CMK (cell line): Measurements from ENCODE around the gene ZFYVE28.

Source experiments
- DNase-seq: peaks from one replicate; pipeline ENCODE4 v3.0.0-alpha.2; 2010; ENCODE audit warnings: low read depth

The ZFYVE28 gene

DNA sequence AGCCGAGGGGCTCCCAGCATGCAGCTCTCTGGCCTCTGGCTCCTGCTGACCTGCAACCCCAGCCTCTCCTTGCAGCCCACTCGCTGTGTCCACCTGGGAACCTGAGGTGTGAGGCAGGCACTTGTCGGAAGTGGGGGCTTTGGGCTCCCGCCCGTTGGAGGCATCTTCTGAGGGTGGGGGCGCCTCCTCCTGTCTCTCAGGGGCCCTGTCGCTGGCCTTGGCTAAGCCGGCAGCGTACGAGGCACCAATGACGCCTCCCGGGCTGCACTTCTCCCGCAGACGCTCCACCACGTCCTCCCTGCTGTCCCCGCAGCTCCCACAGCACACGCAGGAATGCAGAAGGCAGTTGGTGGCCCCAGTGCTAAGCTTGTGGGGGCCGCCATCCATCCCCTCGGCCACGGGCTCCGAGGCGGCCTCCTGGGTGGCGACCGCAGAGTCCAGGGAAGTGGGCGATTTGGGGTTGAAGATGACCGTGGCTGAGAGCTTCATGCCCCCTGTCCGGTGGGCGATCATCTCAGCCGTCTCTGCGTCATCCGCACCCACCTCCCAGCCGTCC, 114.0 kb downstream of the ZFYVE28 start:
- DNase-seq: no peak

DNA sequence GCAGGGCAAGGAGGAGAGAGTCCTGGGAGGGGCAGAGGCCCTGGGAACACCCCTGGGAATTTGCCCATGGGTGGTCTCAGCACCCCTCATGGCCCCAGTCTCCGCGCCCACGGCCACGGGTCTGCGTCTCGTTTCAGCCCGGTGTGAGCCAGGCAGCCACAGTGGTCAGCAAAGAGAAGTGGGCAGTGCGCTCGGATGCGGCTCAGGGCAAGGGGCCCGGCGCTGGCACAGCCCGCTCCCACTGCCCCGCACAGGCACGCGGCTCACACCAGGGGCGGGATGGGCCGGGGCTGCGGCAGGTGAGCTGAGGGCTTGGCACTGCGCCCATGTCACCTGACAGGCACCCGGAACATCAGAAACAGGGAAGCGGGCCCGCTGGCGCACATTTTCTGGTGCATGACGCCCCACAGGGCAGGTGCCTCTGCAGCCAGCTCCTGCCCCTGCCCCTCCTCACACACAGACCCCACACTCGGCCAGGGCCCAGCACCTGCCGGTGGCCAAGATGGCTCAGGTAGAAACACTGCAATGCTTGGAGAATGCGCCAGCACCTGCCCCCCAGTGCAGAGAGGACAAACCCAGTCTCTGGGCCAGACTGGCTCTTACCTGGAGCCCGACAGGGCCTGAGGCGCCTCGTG, 114.6 kb downstream of the ZFYVE28 start:
- no peak for DNase-seq

DNA sequence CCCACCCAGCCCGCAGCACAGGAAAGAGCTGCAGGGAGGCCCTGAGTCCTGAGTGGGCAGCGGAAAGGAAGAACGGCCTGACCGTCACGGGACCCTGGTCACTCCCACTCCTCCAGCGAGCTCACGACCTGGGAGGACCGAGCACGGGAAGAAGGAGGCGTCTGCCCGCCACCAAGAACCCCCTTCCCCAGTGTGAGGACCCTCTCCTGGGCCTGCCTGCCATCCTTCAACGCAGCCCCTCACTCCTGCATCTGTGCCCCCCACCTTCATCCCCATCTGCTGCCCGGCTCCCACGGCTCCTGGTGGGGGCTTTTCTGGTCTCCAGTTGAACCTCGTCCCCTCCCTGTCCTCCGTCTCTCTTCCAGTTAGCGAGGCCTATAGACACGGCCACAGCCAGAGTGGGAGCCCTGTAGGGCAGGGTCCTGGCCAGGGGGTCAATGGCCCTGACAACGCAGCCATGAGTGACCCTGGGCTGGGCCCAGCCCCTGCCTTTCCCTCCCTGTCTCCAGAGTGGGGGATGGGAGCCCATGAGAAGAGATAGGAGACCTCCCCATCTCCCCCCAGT, 115.2 kb downstream of the ZFYVE28 start:
- DNase-seq: no peak

DNA sequence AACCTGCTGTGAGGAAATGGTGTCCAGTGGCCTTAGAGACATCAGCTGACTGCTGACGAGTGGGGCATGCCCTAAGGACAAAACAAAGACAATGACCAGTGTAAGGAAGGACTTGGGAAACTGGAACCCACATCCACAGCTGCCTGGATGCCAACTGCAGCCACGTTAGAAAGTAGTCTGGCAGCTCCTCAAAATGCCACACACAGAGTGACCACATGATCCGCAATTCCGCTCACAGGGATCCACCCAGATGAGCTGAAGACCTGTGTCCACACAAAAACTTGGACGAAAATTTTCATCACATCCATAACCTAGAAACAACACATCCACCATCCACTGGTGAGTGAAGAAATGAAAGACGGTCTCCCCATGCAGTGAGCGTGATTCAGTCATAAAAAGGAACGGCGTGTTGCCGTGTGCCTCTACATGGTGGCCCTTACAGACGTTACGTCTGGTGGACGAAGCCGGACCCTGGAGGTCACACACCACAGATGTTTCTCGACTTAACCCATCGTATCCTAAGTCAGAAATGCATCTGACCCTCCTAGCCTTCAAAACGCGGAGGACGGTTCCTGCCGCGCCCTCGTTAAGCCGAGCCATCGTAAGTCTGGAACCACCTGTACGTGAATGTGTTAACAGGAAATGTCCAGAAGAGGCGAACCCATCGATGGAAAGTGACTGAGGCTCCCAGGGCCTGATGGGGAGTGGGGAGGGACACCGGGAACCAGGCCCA, 115.9 kb downstream of the ZFYVE28 start:
- DNase-seq: no peak

DNA sequence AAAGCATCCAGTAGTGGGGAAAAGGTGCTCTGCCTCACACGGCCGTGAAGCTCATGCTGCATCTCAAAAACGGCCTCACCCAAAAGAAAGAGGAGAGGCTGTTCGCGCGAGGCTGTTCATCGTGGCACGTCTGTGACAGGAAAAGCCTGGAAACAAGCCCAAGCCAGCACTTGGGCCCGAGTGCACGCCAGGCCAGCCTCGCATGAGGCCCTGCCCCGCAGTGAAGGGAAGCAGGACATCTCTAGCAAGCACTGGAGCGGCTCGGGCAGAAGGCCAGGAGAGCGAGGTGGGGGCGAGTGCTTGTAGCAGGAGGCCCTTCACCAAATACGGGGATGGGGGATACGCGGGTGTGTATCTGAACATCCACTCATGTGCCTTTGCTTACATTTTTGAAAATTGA, 116.6 kb downstream of the ZFYVE28 start:
- DNase-seq: no peak

DNA sequence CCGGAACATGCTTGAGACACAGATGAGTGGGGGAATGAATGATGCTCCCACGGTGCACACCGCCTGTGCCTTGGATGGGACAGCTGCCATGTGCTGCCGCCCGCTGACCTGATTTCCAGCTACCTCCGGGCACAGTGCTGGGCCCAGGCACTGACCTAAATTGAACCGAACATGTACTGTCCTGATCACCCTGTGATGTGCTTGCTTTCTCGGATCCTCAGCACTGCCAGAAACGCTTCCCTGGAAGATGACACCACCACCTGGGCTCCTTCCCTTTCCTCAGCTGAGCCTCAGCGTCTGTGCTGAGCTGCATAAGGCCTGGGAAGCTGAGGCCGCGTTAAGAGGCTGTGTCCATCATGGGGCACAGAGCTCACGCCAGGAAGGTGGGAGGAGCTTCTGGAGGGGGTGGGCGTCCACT, 117.2 kb downstream of the ZFYVE28 start:
- no peak for DNase-seq

DNA sequence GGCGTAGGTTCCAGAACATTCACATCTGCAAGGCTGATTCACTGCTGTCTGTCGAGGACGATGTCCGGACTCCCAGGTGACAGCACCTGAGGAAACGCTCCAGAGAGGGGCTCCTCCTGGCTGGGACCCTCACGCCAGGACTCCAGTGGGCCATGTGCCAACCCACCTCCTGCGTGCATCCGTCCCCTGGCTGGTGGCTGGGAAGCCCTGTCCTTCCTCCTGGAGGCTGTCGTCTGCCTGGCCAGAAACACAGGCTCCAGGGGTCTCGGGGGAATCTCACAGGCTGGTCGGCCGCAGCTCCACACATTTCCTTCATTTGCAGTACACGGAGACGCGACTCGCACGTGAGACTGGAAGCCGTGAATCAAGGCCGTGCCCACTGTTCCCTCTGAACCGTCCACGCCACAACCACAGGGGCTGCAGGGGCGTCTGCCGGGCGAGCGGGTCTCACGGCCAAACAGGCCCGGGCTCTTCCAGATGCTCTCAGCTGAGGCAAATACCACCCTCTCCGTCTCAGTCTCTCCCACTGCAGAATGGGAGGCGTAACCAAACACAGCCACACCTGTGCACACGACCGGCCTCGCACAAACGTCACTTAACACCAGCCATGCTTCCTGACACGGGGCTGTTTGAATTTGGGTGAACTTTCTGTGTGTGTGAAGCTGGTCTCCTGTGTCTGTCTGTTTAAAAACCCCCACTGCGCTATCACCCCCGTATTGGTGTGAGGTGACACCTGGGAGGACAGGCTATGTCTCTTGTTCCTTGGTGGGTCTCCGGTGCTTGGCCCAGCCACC, 117.8 kb downstream of the ZFYVE28 start:
- DNase-seq: no peak

DNA sequence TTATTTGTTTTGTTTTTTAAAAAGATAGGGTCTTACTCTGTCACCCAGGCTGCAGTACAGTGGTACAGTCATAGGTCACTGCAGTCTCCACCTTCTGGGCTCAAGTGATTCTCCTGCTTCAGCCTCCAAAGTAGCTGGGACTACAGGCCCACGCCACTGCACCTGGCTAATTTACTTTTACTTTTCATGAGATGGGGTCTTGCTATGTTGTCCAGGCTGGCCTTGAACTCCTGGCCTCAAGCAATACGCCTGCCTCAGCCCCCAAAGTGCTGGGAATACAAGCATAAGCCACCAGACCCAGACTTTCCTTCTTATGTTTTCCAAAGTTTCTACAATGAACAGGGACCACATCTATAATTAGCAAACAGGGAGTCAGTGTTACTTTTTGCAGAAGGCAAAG, 118.7 kb downstream of the ZFYVE28 start:
- DNase-seq: no peak

DNA sequence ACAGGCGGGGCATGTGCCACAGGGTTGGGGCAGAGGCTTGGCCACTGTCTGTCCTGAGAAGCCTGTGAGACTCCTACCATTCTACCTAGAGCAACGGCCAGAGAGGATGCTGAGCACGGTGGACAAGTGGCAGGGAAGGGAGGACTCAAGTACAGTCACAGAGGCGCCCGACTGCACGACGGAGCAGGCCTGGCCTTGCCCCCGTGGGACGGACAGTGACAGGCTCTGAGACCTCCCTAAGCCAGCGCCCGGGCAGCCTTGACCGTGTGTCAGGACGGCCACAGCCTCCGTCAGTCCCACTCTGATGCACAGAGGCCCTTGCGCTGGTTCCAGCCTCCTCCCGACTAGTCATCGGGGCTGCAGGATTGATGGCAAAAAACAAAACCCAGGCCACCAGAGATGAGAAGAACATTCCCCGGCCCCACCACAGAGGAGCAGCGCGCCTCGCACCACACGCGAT, 119.9 kb downstream of the ZFYVE28 start:
- DNase-seq: no peak

DNA sequence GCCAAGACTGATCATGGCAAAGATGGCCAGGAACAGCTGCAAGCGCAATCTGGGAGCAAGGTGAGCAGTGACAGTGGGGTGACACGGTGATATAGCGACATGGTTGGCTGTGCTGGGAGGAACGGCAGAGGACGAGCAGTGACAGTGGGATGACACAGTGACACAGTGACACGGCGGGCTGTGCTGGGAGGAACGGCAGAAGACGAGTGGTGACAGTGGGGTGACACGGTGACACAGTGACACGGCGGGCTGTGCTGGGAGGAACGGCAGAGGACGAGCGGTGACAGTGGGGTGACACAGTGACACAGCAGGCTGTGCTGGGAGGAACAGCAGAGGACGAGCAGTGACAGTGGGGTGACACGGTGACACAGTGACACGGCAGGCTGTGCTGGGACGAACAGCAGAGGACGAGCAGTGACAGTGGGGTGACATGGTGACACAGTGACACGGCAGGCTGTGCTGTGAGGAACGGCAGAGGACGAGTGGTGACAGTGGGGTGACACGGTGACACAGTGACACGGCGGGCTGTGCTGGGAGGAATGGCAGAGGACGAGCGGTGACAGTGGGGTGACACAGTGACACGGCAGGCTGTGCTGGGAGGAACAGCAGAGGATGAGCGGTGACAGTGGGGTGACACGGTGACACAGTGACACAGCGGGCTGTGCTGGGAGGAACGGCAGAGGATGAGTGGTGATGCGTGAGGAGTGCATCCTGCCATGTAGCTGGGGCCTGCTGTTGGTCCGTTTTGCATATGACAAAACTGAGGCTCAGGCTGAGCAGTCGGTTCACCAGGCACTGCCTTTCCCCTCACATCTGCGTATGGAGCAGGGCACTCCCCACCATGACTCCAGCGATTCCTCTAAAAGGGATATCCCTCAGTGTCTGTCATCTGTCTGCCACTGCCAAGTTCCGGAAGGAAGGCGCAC, 120.6 kb downstream of the ZFYVE28 start:
- no peak for DNase-seq

DNA sequence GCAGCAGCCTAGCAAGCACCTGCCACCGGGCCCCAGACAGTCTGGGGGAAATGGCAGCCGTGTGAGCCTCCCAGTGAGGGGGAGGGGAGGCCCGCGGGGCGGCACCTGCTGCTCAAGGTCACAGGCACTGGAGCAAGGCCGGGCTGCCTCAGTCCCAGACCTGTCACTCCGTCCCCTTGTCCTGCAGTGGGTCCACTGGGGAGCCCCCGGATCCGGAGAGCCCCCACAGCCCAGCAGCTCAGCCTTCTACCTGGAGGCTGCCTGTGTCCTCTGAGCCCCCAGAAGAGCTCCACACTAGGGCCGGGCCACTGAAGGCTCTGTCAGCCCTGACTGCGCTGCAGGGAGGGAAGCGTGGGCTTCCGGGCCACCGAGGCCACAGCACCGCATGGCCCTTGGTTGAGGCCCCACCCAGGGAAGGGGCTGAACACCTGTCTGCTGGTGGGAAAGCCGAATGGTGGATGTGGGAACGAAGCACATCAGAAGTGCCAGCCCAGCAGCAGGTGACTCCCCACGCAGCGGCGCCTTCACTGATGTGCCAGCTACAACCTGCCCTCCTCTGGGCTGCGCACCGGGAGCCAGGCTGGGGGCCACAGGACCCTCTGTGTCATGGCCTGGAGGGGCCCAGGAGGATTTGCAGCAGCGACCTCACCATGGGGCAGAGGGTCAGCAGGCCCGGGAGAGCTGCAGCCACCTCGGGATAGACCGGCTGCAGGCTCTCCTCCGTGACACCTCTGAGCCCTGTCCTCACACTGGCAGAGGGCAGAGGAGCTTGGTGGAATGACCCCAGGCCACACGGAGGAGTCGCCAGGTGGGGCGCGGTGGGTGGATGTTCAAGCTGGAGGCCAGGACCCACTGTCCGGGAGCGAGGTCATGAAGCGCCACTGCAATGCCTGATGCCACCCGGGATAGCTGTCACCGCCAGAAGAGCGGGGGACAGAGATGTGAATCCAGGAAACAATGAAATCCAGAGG, 121.5 kb downstream of the ZFYVE28 start:
- no peak for DNase-seq

DNA sequence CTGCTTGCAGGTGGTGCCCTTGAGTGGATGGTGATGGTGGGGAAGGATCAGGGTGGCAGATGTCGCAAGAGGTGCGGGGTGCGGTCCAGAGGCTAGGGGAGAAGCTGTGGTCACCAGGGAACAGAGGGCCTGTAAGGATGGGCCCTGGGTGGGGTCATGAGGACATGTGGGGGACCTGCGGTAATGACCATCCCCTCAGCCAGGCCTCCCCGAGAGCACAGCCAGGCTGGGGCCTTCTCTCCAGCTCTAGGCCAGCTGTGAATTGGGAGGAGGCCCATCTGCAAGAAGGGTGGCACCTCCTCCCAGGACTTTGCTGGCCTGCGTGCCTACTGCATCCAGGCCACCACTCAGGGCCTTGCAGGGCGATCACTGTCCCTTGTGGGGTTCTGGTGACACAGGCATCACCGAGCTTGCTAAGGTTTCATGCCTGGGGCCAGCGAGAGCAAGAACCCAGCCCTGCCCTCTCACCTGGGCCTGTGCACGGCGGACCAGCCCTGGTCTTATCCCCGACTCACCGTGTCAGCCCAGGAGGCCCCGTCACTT, 122.5 kb downstream of the ZFYVE28 start:
- no peak for DNase-seq

DNA sequence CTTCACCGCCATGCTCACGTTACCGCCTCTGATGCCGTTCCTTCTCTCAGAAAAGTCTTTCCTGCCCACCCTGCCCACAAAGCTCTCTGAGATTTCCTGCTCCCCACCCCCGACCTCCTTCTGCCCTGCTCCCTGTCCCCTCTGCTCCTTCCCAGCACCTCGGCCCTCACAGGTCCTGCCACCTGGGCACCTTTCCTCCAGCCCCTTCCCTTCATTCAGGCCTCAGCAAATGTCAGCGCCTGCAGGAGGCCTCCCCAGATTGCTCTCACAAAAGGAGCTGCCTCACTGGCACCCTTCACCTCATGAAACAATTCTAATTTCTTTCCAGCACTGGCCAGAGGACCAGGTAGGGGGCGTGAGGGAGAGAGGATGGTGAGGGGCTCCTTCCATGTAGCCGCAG, 122.9 kb downstream of the ZFYVE28 start:
- no peak for DNase-seq

DNA sequence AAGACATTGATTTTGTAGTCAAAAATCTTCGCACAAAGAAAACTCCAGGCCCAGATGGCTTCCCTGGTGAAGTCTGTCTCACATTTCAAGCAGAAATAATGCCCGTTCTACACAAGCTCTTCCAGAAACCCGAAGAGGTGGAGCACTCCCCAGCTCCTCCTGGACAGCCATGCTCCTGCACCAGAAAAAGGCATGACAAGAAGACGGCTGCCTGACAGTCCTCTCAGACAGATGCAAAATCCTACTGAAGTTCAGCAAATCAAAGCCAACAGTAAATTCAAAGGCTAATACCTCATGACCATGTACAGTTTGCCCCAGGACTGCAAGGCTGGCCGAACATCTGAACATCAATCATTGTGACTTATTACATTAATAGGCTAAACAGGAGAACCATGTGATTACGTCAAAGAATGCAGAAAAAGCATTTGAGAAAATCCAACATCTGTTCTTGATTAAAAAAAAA, 125.8 kb downstream of the ZFYVE28 start:
- no peak for DNase-seq

DNA sequence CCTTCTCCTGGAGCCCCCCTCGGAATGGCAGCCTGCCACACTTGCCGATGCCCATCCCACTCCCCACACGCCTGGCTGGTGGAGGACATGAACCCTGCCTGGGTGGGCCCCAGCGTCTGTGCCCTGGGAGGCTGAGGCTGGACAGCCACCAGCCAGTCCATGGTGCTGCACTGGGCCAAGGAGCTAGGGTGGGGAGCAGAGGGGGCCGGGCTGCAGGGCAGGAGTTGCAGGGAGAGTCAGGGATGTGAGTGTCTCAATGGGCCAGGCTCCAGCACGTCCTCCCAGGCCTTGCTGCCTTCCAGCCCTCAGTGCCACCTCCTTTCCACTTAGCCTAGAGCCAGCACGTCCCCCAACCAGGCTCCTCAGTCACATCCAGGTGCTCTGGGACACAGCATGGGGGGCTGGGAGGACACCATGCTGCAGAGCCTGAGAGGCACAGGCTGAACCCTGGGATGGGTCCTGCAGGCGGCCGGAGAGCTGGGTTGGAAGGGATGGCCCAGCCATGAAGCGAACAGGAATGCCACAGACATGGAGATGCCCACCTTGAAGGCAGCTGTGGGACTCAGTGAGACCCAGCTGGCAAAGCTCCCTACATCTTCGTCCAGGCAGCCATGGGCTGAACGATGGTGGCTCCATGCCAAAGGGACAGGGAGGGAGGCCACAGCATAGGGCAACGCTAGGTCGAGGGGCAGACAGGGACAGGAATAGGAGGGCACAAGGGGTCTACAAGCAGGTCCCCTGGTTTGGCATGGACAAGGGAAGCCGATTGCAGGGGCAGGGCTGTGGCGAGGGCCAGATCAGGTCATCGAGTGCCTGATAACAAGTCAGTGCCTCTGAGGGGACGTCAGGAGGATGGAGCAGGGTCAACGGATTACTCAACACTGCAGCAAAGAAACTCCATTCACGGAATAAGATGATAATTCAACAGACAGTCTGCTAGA, 126.5 kb downstream of the ZFYVE28 start:
- no peak for DNase-seq

DNA sequence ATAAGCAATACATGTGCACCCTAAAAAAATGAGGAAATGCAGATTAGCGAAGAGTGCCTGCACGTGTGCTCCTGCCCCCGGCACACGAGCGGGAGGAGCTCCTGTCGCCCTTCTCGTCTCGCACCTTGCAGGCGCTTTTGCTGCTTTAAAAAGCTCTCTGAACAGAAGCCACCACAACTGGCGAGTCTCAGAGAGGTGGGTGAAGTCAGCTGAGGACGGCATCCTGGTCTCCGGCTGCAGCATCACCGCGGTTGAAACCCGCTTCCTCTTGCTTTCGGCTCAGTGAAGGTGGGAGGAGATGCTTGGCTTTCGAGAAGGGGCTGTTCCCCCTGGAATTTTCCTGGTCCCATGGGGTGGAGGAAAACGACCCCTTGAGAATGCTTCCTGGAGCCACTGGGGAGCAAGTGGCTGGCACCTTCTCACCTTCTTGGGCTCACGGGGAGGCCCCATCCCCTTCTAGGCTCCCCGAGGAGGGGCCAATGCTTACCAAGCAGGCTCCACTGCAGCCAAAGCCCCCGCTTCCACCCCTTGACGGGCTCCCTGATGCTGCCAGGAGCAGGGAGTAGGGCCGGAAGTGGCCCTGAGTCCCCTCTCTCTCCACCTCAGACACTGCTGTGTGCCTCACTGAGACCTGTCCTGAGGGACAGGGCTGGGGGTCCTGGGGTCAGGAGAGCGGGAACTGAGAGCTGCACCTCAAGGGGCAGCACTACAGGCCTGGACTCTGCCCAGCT, 127.3 kb downstream of the ZFYVE28 start:
- no peak for DNase-seq

DNA sequence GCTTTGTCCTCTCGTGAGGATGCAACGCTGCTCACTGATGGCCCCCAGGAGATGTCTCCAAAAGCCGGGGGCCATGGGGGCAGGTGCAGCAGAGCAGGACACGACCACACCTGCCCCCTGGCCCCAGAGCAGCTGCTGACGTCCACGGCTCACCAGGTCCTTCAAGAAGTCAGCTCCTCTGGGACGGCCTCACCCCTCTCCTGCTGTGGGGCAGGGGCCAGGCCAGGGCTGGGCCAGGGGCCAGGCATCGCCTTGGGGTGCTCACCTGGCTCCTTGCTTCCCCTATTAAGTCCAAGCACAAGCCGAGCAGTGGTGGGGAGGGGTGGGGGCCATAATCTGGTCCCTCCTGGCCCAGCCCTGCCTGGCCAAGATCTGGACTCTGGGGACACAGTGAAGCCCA, 128.0 kb downstream of the ZFYVE28 start:
- no peak for DNase-seq

DNA sequence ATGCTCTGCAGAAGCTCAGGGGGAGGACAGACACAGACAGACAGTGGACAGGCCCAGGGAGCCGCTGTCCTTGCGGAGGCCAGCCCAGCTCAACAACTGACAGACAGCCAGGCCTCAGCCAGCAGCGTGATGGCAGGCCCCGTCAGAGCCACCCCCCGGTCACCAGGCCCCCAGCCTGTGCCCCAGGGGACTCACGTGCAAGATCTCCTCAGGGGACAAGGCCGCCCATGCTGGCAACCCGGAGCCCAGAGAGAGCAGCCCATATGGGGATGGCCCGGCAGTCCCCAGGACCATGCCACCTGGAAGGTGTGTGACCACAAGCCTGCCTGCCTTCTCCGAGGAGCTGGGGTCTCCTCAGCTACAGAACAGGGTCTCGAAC, 128.5 kb downstream of the ZFYVE28 start:
- no peak for DNase-seq
